Activated CD4-positive, alpha-beta T cell treated with anti-CD3 and anti-CD28 coated beads, Interleukin-2, Interleukin-4, amounts not matched to agents 100 ng/mL and 50 ng/mL, durations not matched to agents 16 hours and 8 hours (primary cell): ENCODE results near the gene MRPL43.
A peak's percentile ranks its signal among the peaks of the same experiment; 100 is the strongest.

ENCODE experiments used
- DNase-seq: peaks from one replicate; pipeline ENCODE4 v3.0.0-alpha.2; 2020; ENCODE audit warnings: low spot score

Gene MRPL43

GRCh38 chr10:101002456-101002855 is 15.2 kb upstream of the MRPL43 start:
- no peak for DNase-seq

GRCh38 chr10:101001659-101002035 is 14.3 kb upstream of the MRPL43 start:
- DNase-seq = no peak

GRCh38 chr10:101000915-101001658 is 13.8 kb upstream of the MRPL43 start:
- no peak for DNase-seq

GRCh38 chr10:101000127-101000914 is 13.0 kb upstream of the MRPL43 start:
- DNase-seq = no peak

- DNase-seq = no peak
These were observed 12.4 kb upstream of the MRPL43 start, which contains the start of gene LZTS2 for GRCh38 chr10:100999742-101000126. Gene LZTS2, plus strand, starts transcription at chr10:100999808. Its CDS starts 2,731 bp downstream, at chr10:101002539.

- DNase-seq = peak; percentile 71
These were observed 11.9 kb upstream of the MRPL43 start for GRCh38 chr10:100998991-100999741.

GRCh38 chr10:100998183-100998990 is 11.1 kb upstream of the MRPL43 start:
- peak; percentile 48 for DNase-seq

GRCh38 chr10:100997360-100998182 is 10.3 kb upstream of the MRPL43 start:
- DNase-seq = peak; percentile 70

- peak; percentile 27 for DNase-seq
These were observed 9.5 kb upstream of the MRPL43 start for GRCh38 chr10:100996678-100997359.

GRCh38 chr10:100995181-100995580 is 7.9 kb upstream of the MRPL43 start:
- no peak for DNase-seq

- DNase-seq = no peak
These were observed 6.8 kb upstream of the MRPL43 start for GRCh38 chr10:100993986-100994708.

- DNase-seq = no peak
These were observed 1.8 kb upstream of the MRPL43 start for GRCh38 chr10:100989088-100989487.

GRCh38 chr10:100988166-100988565 is 869 bp upstream of the MRPL43 start:
- DNase-seq = no peak

- no peak for DNase-seq
These were observed 370 bp upstream of the MRPL43 start for GRCh38 chr10:100987685-100988049.

- no peak for DNase-seq
These were observed 710 bp downstream of the MRPL43 start for GRCh38 chr10:100986623-100986951.

- no peak for DNase-seq
These were observed 2.0 kb downstream of the MRPL43 start for GRCh38 chr10:100985336-100985735.

- no peak for DNase-seq
These were observed 2.6 kb downstream of the MRPL43 start for GRCh38 chr10:100984672-100985177.

GRCh38 chr10:100983868-100984671 is 3.2 kb downstream of the MRPL43 start:
- DNase-seq = no peak
